ENCODE results near the gene MEX3B.

The MEX3B gene

DNA sequence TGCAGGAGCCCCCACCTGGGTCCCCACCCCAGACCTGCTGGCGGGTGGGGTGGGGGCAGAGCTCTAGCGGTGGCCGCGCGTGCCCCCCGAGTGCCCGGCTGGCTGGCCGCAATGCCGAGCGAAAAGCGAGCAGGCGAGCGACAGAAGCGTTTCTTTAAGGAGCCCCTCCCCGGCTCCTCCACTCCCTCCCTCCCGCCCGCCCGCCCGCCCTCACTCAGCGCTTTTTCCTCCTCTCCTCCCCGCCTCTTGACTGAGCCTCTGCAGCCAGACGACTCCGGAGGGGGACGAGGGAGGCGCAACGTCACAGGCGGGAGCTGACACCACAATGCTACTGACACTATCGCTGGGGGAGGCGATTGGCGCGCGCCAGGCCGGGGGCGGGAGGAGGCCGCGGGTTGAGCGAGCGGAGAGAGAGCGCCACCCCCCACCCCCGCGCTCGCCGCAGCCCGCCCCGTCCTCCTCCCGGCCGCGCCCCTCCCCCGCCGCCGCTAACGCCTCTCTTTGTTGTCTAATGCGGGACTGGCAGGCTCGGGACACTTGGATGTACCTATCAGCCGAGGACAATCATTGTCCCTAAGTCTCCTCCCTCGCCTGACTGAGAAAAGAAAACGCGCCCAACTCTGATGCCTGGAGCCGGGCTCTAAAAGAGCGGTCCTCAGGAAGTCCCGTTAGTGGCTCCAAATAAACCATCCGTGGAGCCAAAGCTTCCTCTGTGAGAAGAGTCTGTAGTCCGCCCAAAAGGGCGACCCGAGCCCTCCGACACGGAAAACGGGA lies at the start of gene MEX3B:
Gene MEX3B (minus strand): TSS at position 127 of the 774 bp plus-strand sequence. CDS start 313 bp downstream, outside the sequence.
- peak; percentile 85 to 91 for DNase-seq (ENCODE audit: low read depth in 2 of 2)

DNA sequence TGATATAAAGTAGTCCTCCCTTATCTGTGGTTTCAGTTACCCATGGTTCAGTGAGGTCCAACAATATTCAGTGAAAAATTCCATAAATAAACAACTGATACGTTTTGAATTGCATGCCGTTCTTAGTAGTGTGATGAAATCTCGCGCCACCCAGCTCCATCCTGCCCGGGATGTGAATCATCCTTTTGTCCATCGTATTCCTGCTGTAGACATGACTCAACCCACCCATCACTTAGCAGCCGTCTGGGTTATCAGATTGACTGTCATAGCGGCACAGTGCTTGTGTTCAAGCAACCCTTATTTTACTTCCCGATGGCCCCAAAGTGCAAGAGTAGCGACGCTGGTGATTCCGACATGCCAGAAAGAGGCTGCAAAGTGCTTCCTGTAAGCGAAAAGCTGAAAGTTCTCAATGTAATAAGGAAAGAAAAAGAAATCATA lies 48.0 kb upstream of the MEX3B start:
- no peak for DNase-seq (ENCODE audit: low read depth in 2 of 2)

DNA sequence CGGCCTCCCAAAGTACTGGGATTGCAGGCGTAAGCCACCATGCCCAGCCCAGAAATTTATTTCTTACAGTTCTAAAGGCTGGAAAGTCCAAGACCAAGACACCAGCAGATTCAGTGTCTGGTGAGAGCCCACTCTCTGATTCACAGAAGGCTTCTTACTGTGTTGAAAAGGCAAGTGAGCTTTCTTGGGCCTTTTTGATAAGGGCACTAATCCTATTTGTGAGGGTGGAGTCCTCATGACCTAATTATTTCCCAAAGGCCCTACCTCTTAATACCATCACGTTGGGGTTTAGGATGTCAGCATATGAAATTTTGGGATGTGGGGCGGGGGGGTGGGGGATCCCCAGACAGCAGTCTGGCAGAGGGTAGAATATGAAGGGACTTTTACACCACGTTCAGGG lies 47.5 kb upstream of the MEX3B start:
- DNase-seq (ENCODE audit: low read depth in 2 of 2) = no peak

DNA sequence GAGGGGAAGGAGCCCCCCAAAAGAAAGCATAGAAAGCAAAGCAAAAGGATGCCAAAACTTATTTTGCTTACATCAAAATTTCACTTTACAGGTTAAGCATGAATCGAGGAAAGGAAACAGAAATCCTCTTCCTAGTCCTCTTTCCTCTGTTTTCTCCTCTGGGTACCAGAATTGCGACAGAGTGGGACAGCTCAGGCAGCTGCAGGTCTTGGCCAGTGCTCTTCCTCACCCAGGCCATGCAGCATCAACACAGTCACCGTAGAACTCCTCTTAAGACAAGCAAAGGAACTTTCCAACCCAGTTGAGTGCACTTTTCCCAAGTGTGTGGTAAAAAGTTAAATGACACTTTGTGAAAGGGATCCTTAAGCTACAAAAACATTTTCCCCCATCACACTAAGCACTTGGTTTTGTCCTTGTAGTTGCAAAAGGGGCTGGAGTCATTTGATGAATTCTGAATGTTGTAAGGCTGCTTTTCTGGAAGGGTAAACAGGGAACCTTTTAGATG lies 45.9 kb upstream of the MEX3B start:
- DNase-seq (ENCODE audit: low read depth in 2 of 2) = no peak

DNA sequence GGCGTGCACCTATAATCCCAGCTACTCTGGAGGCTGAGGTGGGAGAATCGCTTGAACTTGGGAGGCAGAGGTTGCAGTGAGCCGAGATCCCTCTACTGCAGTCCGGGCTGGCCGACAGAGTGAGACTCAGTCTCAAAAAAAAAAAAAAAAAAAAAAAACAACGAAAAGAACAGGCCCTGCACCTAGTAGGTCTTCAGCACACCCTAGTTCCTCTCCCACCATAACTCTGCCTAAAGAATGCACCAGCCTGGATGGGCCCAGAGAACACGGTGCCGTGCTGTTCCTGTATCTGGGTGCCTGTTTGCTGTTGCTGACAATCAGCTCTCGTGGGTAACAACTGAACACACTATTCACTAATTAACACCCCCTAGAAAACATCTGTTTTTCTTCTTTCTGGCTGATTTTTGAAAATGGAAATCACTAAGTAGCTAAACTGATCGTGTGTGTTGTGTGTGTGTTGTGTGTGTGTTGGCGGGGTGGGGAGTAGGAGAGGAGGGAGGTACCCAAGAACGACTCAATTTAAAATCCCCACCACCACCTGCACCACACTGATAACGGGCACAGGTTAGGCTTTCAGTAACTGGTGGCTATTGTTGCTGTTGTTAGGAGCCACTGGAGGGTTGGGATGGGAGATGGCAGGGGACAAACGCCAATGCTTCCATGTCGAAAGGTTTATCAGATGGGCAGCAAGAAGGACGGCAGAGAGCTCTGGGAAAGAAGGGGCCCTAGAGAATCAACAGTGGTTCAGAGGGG lies 40.6 kb upstream of the MEX3B start:
- no peak for DNase-seq (ENCODE audit: low read depth in 2 of 2)

DNA sequence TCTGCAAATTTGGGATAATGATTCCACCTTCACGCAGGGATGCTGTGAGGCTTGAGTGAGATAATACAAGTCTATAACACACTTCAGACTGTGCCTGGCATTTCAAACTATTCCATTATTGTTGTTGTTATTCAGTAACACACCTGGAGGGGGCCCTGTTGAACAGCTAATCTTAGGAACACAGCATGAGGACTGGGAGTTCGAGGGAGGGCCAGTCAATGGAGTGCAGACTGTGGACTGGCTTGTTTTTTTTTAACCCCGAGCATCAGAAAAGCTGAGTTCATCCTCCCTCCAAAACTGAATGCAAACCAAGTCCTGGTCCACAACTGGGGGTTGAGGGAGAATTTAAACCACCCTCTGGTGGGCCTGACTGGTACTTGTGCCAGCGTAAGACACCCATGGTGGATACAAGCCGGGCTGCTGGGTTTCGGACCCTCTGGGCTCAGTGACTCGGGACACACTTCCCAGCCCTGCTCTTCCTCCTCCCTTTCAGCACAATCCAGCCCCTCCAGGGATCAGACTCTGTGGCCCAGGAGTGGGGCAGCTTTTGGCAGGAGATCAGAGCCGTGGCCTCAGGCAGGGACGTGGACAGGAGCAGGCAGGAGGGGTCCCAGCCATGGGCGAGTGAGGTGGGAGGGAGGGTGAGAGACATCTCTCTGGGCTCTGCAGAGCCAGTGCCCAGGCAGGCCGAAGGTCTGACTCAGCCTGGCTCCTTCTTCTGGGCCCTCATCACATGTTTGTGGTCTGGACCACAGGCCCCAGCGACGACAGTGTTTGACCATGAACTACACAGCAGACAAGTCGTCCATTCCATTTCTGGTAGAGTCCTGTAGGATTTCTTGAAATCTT lies 36.3 kb upstream of the MEX3B start:
- no peak for DNase-seq (ENCODE audit: low read depth in 2 of 2)

DNA sequence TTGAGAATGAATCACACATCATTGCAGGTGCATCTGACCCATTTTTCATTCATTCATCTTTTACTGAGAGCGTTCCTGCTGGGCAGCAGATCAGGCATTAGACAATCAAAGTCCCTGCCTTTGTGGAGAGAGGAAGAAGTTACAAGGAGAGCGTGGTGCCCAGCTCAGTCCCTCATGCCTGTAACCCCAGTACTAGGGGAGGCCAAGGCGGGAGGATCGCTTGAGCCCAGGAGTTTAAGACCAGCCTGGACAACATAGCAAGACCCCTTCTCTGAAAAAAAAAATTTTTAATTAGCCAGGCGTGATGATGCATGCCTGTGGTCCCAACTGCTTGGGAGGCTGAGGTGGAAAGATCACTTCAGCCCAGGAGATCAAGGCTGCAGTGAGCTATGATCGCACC lies 35.0 kb upstream of the MEX3B start:
- no peak for DNase-seq (ENCODE audit: low read depth in 2 of 2)

DNA sequence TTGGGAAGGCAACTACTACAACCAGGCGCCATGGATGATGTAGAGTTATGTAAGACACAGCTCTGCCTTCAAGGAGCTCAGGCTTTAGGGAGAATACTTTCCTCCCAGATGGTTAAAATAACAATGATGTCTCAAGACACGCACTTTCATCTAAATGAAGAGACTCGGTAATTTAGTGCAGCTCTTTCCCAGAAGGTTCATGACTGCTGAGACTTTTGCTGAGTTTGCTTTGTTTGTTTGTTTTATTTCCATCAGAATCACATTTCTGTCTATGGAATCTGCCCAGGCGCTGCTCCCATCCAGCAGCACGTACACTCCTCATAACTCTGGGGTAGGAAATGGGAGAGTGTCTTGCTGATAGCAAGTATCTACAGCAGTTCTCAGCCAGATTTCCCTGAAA lies 33.9 kb upstream of the MEX3B start:
- no peak for DNase-seq (ENCODE audit: low read depth in 2 of 2)

DNA sequence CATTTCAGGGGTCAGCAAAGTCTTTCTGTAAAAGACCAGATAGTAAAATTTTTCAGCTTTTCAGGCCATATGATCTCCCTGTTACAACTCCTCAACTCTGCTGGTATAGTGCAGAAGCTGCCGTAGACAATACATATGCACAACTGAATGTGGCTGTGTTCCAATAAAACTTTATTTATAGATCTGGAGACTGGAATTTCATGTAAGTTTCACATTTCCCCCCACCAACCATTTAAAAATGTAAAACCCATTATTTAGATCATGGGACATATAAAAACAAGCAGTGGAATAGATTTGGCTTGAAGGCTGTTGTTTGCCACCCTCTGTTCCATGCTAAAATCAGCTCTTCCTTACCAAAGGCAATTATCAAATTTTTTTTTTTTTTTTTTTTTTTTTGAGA lies 28.8 kb upstream of the MEX3B start:
- DNase-seq (ENCODE audit: low read depth in 2 of 2) = no peak

DNA sequence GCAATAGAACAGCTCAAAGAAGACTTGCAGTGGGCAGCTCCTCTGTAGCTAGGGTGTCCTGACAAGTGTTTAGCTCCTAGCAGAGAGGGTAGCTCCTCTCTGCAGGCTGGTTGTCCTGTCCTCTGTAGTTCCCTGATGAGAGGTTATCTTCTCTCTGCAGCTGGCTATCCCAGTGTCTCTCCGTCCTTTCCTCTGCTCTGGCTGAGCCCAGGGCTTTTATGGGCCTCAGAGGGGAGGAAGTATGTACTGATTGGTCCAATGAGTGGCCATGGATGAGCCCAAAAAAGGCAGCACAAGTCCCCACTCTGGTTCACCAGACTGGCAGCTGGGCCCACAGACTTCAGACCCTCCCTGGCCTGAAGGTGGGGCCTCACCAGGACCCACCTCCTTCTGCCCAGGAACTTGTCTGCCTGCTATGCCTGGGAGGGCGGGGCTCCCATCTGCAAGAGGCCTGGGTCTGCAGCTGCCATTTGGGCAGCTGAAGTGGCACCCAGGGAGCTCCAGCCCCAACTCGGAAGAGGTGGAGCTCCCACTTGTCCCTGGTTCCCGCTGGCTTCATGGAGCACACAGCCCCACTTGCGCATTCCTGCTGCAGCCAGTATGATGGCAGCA lies 27.2 kb upstream of the MEX3B start:
- no peak for DNase-seq (ENCODE audit: low read depth in 2 of 2)

DNA sequence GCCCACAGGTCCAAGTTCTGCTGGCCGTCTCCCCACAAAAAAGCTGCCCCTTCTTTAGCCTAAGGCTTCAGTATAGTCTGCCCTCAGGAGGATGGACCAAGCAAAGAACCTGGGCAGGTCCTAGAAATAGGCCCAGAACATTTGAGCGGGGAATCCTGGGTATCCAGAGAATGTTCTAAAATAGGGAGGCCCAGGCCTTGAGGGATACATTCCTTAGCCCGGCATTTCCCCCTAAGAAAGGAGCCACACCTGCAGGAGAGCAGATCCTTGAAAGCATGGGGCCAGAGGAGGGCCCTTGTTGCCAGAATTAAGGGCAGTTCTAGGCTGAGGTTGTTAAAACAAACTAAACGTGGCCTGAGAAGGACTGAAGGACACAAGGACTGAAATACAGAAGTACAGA lies 20.6 kb upstream of the MEX3B start:
- DNase-seq (ENCODE audit: low read depth in 2 of 2) = no peak

DNA sequence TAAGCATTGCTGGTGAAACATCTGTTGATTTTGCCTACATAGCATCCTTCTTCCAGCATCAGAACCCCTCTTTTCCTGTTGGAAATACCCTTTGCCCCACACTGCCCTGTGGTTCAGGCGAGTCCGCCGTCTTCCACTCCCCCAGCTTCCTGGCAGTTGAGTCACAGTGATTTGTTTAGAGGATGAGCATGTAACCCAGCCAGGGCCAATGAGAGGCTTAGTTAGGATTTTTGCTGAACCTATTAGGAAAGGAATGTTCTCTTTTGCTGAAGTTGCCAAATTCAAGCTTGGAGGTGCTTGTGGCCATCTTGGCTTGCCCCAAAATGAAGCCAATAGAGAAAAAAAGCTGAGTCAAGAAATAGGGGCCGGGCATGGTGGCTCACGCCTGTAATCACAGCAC lies 19.0 kb upstream of the MEX3B start:
- DNase-seq (ENCODE audit: low read depth in 2 of 2) = no peak

DNA sequence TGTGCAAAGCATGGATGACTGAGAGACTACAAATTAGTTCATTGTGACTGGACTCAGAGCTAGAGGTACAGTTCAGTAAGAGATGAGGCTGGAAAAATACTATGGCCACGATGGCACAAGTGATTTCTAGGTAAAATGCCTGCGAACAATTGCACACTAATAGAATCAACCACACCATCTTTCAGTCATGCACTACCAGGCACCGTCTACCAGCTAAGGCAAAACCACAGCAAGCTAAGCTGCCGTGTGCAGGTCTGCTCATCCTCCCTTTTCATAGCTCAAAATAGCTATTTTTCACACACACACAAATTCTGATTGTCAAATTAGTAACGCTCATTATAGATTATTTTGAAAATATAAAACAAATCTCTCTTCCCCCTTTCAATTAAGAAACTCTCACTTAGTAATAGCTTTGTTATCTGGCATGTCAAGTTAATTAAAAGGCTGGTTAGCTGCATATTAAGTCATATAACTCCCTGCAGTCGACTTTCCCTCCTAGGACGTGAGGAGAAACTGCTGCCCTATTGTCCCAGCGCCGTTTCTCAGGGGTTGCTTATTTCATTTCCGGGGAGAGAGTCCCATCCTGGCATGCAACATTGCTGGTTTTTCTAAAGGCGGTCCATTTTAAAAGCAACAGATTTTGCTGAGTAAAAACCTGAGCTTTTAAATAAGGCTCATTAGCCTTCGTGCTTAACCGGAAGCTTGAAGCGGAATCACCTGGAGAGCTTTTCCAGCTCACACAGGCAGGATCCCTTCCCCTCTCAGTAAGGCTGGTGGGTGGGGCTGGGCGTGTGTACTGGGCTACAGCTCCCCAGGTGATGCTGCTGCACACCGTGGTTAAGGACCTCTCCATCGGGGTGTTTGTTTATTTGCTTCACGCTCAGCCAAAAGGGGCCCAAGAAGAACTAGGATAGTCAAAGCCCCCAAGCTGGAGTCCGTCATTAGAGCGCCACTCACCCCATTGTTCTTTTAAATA lies 16.9 kb upstream of the MEX3B start:
- no peak for DNase-seq (ENCODE audit: low read depth in 2 of 2)

DNA sequence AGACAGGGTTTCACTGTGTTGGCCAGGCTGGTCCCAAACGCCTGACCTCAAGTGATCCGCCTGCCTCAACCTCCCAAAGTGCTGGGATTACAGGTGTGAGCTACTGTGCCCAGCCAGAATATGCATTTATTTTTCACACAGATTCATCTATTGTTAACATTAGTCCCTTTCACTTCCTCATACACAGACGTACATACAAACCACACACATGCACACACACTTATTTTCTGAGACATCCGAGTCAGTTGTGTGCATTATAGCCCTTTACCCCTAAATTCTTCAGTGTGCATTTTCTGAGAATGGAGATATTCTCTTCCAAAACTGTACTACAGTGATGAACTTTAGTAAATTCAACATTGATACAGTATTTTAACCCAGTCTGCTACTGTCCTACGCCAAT lies 15.0 kb upstream of the MEX3B start:
- no peak for DNase-seq (ENCODE audit: low read depth in 2 of 2)

DNA sequence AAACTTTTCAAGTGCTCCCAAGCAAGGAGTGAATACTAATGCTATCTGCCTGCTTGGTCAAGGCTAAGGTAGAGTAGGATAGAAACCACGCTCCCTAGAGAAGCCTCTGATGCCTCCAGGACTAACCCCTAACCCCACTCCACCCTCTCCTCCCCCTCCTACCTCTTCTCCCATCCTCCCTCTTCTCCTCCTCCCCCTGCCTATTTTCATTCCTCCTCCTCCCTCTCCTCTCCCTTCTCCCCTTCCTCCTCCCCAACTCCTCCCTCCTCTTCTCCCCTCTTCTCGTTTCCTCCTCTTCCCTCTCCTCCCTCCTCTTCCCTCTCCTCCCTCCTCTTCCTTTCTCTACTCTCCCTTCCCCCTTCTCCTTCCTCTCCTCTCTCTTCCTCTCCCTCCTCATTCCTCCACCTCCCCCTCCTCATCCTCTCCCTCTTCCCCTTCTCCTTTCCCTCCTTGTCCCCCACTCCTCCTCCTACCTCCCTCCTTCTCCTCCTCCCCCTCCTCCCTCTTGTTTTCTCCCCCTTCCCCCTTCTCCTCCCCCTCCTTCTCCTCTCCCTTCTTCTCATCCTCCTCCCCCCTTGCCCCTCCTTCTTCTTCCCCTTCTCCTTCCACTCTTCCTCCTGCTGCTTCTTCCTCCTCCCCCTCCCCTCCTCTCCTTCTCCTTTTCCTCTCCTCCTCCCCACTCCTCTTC lies 12.8 kb upstream of the MEX3B start:
- no peak for DNase-seq (ENCODE audit: low read depth in 2 of 2)

DNA sequence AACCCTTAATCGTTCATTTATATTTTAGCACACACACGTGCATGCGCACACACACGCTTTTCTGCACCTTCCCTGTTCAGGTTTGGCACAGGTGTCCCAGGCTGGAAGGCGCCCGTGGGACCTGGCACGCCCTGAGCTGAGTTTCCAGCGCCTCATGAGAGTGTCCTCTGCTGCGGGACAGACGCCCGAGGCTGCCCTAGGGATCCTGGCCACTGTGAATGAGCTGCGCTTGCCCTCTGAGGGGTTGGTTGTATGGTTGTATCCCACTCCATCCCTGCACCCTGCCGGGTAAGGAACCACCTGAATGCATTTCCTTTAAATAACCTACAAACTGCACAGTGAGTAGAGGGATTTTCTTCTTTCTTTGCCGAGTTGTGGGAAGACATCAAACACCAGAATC lies 12.2 kb upstream of the MEX3B start:
- DNase-seq (ENCODE audit: low read depth in 2 of 2) = no peak

DNA sequence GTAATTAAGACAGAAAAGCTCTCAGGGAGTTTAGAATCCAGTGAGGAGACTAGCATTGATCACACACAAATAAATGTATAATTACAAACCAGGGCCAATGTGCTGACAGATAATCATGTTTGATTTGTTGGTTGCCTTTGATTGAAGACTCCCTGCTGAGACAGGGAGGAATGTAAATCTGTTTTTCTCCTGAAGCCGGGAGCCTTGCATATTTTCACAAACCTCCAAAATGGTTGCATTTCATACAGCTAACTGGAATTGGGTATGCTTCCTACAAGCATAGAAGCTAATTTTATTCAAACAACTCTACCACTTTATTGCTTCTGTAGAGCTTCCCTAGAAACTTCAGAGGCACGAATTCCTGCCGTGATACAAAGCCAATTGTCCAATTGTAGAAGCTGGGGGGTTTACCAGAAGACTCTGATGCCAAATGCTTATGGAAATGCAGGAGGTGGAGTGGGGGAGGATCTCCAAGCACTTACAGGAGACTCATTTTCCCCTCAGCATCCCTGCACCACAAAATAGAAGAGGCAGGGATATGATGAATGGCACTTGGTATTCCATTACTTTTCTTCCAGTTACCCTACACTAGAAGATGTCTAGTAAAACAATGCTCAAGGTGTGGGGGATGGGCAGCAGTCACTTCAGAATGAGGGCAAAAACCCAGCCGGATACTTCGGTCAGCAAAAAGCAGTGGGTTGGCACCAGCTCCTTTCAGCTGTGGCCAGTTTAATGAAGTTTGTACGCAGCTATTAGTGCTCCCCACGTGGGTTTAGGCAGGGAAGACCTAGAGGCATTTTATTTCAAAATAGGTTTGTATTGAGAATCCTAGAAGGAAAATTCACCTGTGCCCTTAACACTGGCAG lies 11.4 kb upstream of the MEX3B start:
- no peak for DNase-seq (ENCODE audit: low read depth in 2 of 2)

DNA sequence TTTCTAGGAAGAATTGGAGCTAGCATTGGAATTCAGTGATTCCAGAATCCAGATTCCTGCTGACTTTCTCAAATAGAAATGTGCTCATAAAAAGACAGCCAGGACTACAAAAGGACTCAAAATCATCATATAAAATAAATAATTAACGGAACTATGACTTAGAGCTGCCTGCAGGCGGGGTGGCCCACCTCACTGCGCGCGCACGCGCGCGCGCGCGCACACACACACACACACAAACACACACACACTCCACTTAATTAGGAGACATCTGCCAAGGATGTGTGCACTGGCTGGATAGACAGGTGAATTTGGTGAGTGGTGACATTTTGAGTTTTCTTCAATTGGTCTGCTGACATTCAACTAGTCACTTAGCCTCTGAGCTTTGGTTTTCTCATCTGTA lies 6.9 kb upstream of the MEX3B start:
- no peak for DNase-seq (ENCODE audit: low read depth in 2 of 2)

DNA sequence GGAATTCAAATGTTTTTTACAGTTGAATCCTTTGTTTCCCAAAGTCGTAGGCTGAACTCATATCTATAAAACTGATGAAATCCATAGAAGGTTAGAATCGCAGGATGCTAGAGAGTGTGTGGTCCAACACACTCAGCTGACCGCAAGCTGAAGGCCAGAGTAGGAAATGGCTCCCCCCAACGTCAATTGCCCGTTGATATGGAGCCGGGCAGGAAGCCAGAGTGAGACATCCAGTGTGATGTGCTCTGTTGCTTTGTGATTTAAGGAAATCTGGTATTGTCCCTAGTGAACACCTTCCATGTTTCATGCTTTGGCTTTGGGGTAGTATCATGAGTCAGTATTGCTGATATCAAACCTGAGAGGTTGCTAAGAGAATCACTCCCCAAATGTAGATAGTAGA lies 5.8 kb upstream of the MEX3B start:
- no peak for DNase-seq (ENCODE audit: low read depth in 2 of 2)

Measured in stimulated activated CD4-positive, alpha-beta T cell treated with anti-CD3 and anti-CD28 coated beads, Interleukin-12 subunit alpha, Interleukin-12 subunit beta, amount 100 ng/mL, for 24 hours (primary cell).